ENCODE results near the gene ARHGAP6.
"Not testable (repeated sequence)": the region's sequence is repeated elsewhere in the genome, so short reads cannot be mapped to it uniquely, and the experiment has no call there.

ARHGAP6 gene

DNA sequence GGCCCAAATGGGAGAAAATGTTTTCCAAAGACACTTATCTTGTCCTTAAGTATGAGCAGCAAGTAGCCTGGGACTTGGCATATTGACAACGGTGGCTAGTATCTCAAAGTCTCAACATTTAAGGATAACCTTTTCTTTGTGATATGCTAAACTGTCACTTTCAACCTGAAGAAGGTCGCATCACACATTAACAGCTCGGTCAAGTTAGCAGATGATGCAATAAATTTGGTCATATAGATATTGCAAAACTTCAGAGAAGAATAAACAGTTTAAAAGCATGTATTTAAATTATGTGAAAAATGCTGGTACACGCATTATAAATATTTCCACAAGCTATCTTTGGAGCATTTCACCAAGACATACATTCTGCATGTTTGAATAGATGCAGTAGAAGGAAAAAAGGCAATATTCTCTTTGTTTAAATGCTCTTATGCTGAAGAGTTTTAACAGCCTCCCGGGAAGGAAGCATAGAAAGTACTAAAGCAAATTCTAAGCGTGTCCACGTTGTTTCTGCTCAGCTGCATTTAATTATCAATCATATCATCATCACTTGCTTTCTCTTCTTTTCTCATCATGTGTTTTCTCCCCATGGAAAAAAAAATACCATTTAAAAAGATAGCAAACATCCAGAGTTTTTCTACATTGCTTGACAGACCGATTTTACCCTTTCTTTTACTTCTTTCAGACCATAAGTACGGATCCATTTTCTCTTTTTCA is 24.2 kb downstream of the ARHGAP6 start:
- TF ChIP-seq, protein P1, sequence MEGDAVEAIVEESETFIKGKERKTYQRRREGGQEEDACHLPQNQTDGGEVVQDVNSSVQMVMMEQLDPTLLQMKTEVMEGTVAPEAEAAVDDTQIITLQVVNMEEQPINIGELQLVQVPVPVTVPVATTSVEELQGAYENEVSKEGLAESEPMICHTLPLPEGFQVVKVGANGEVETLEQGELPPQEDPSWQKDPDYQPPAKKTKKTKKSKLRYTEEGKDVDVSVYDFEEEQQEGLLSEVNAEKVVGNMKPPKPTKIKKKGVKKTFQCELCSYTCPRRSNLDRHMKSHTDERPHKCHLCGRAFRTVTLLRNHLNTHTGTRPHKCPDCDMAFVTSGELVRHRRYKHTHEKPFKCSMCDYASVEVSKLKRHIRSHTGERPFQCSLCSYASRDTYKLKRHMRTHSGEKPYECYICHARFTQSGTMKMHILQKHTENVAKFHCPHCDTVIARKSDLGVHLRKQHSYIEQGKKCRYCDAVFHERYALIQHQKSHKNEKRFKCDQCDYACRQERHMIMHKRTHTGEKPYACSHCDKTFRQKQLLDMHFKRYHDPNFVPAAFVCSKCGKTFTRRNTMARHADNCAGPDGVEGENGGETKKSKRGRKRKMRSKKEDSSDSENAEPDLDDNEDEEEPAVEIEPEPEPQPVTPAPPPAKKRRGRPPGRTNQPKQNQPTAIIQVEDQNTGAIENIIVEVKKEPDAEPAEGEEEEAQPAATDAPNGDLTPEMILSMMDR (IDR thresholded peaks at IDR 0.05; ENCODE audit: low read depth, low read length), result no peak
- no peak overlapping the region for H3K4me3 ChIP-seq (ENCODE audit: low read depth, low read length)

DNA sequence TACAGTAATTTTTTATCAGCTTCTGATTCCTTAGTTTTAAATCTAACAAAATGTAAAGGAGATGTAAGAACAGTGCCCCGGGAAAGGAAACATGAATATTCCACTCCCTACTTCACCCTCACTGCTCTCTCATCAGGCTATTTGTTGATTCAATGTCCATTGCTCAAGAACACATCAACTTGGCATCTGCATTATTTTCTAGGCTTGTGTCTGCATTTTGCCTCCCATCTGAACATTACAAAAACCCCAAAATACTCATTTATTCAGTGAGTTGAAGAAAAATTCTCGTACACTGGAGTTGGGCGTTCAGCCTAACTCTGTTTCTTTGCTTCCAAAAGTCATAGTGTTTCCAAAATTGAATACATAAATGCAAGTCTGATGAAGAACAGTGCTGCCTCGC is 25.6 kb downstream of the ARHGAP6 start:
- TF ChIP-seq, protein P1 (IDR thresholded peaks at IDR 0.05; ENCODE audit: low read depth, low read length), result no peak

DNA sequence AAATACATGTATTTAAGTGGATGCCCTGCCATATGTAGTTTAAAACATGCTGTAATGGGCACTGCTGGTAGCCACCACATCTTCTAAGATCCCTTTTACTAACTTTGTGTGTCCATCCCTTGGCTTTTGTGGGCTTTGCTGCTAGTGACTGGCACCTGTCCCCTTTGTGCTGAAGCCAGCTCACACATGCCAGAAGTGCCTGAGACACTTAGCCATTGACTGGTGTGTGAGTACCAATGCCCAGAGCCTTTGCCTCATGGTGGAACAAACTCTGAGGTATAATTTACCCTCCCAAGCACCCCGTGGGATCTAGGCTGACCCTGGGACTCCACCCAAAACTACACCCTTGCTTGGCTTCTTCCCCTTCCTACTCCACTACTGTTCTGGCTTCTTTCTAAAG is 33.0 kb downstream of the ARHGAP6 start:
- TF ChIP-seq, protein P1 (IDR thresholded peaks at IDR 0.05; ENCODE audit: low read depth, low read length), result no peak
- H3K4me3 ChIP-seq (ENCODE audit: low read depth, low read length), result no peak overlapping the region

More for the DNA sequence above, 25.6 kb downstream of the ARHGAP6 start:
- H3K4me3 ChIP-seq (ENCODE audit: low read depth, low read length), result no peak overlapping the region

DNA sequence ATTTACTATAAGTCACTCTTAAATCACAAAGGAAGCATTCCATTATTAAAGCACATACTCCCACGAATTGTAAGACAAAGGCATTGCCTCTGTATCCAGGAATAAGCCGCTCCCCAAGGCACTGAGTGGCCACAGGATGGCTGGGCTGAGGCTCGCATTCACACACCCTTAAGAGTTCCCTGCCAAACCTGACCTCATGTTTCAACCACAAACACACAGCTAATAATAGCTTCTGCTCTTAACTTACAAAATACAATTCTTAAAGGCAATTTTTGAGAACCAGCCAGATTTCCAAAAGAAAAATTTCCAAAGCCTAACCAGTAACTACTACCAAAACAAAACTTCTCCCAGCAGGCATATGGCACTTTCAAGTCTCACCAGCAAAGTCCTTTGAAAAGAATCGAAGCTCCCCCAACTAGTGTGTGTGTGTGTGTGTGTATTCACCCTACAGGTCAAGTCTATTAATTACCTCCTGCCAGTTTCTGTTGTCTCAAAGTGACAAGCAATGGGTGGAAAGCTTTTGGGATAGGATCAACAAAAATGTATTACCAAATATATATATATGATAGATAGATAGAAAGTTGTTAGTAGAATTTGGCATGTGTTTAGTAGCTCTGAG is 36.0 kb downstream of the ARHGAP6 start:
- H3K4me3 ChIP-seq (ENCODE audit: low read depth, low read length), result no peak overlapping the region
- TF ChIP-seq, protein P1 (IDR thresholded peaks at IDR 0.05; ENCODE audit: low read depth, low read length), result no peak

DNA sequence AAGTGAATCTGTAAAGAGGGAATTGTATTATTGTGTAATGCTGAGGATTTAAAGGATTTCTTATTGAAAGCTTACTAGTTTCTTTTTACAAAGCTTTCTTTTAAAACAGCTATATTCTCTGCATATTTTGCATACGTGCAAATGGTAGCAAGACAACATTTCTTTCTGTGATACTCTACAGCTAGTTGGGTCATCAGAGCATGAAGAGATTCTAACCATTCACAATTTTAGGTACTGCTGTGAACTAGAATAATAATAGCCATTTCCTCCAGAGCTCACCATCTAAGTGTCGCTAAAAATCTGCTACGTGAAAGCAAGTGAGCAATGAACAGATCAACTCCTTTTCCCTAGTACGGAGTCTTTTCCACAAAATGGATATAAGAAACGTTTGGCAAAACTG is 37.3 kb downstream of the ARHGAP6 start:
- H3K4me3 ChIP-seq (ENCODE audit: low read depth, low read length), result no peak overlapping the region
- TF ChIP-seq, protein P1 (IDR thresholded peaks at IDR 0.05; ENCODE audit: low read depth, low read length), result no peak

DNA sequence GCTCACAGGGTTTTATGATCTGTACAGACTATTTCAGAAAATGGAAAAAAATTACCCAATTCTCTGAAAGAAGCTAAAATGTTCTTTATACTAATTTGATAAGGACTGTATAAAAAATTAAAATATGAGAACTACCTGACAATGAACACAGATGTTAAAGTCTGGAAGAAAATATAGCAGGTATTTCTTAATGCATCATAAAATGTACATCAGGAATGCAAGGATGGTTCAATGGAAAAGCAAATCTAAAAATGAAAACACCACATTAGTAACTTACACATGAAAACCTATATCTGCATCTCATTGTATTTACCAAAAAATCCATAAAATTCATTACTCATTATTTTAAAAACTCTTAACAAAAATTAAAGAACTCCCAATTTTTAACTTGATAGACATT is 39.4 kb downstream of the ARHGAP6 start:
- TF ChIP-seq, protein P1 (IDR thresholded peaks at IDR 0.05; ENCODE audit: low read depth, low read length), result no peak
- H3K4me3 ChIP-seq (ENCODE audit: low read depth, low read length), result no peak overlapping the region

DNA sequence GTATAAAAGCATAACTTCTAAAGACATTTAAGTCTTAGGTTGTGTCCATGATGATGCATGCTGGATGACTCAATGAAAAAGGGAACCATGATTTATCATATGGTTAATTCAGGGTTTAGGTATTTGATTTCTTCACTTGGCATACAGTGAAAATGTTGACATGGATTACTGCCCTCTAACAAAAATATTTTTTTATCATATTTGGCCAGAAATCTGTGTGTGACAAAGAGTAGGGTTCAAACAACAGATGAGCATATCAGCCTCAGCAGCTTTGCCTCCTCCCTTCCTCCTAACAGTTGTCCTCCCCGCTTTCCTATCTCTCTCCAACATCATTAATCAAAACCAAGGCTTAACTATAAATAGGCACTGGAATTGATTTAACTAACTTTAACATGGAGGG is 46.3 kb downstream of the ARHGAP6 start:
- TF ChIP-seq, protein P1 (IDR thresholded peaks at IDR 0.05; ENCODE audit: low read depth, low read length), result no peak

DNA sequence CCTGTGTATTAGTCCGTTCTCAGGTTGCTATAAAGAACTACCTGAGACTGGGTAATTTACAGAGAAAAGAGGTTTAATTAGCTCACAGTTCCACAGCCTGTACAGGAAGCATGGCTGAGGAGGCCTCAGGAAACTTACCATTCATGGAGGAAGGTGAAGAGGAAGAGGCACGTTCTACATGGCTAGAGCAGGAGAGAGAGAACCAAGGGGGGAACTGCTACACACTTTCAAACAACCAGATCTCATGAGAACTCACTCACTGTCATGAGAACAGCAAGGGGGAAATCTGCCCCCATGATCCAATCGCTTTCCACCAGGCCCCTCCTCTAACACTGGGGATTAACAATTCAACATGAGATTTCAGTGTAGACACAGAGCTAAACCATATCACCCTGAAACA is 51.5 kb downstream of the ARHGAP6 start:
- not testable (repeated sequence) for H3K4me3 ChIP-seq (ENCODE audit: low read depth, low read length)

More for the DNA sequence above, 46.3 kb downstream of the ARHGAP6 start:
- no peak overlapping the region for H3K4me3 ChIP-seq (ENCODE audit: low read depth, low read length)
